GM12878 (cell line): ENCODE data around the gene ZSCAN10.

Experiments
- EGR1 ChIP-seq, 2 experiments: IDR thresholded peaks; 1 replicate in 1 of 2; 2 replicates in 1 of 2; pipeline ENCODE4 v1.6.1; 2011 to 2012; ENCODE audit warnings: low read depth in 2 of 2, low read length in 2 of 2, borderline replicate concordance in 1 of 2, mild to moderate bottlenecking in 1 of 2, moderate library complexity in 1 of 2
- JUNB ChIP-seq: IDR thresholded peaks from 2 replicates; pipeline ENCODE4 v1.6.1; 2016; ENCODE audit warnings: antibody characterized with exemption, mild to moderate bottlenecking
- KAT2A ChIP-seq: conservative IDR thresholded peaks from 2 replicates; pipeline ENCODE4 v1.6.1; 2011; ENCODE audit warnings: low read depth, low read length; ENCODE audit not compliant: control insufficient read depth
- MYC ChIP-seq: IDR thresholded peaks from 2 replicates; pipeline ENCODE4 v1.6.1; 2011; ENCODE audit warnings: mild to moderate bottlenecking, low read length, moderate library complexity, inconsistent platforms; ENCODE audit not compliant: insufficient read depth, insufficient replicate concordance, insufficient read length, severe bottlenecking
- POLR2A ChIP-seq: IDR thresholded peaks from 2 replicates; pipeline ENCODE4 v1.6.1; 2011; ENCODE audit warnings: low read depth, mild to moderate bottlenecking, low read length
- POLR2AphosphoS2 ChIP-seq: IDR thresholded peaks from 2 replicates; pipeline ENCODE4 v1.6.1; 2011; ENCODE audit warnings: low read depth, mild to moderate bottlenecking, low read length, improper control_type of control experiment, moderate library complexity
- RCOR1 ChIP-seq: conservative IDR thresholded peaks from 2 replicates; pipeline ENCODE4 v1.6.1; 2012; ENCODE audit warnings: low read depth, low read length, improper control_type of control experiment
- SIN3A ChIP-seq: IDR thresholded peaks from 2 replicates; pipeline ENCODE4 v1.6.1; 2012; ENCODE audit warnings: low read depth, low read length, improper control_type of control experiment
- TF ChIP-seq, protein P1 (sequence below), 3 experiments: IDR thresholded peaks in 2 of 3; conservative IDR thresholded peaks in 1 of 3; 2 replicates each; pipeline ENCODE4 v1.5.1; 2011; ENCODE audit warnings: low read depth in 3 of 3, low read length in 3 of 3, mild to moderate bottlenecking in 3 of 3, control low read depth in 2 of 3, moderate library complexity in 2 of 3, inconsistent platforms in 1 of 3, mixed read lengths in 1 of 3; ENCODE audit not compliant: control insufficient read depth in 2 of 3, insufficient read depth in 1 of 3; ENCODE audit errors: extremely low read depth in 1 of 3
- TF ChIP-seq, protein P2 (sequence below): fragments of 450-650 bp; formaldehyde crosslinking; IDR thresholded peaks from 2 replicates; pipeline ENCODE4 v1.5.0; 2022; ENCODE audit warnings: mild to moderate bottlenecking, missing genetic modification characterization

DNA sequence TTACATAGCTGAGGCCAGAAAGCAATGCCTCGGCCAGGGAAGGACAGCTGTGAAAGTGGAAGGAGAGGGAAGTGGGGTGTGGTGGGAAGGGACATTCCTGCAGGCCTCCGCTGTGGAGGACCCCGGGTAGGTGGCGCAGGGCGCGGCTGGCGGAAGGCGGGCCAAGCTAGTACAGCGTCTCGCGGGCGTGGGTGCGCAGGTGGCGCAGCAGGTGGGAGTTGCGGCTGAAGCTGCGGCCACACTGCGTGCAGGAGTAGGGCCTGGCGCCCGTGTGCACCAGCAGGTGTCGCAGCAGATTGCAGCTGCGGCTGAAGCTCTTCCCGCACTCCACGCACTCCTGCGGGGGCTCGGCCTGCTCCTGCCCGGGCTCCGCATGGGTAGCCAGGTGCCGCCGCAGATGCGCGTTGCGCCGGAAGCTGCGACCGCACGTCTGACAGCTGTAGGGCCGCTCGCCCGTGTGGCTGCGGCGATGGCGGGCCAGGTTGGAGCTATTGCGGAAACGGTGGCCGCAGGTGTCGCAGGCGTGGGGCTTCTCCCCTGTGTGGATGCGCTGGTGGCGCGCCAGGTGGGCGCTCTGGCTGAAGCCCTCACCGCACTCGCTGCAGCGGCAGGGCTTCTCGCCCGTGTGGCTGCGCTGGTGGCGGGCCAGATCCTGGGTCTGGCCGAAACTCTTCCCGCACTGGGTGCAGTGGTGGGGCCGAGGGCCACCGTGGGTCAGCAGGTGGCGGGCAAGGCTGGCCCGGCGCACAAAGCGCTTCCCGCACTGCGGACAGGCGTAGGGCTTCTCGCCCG lies 10.0 kb downstream of the ZSCAN10 start:
- TF ChIP-seq, protein P1, sequence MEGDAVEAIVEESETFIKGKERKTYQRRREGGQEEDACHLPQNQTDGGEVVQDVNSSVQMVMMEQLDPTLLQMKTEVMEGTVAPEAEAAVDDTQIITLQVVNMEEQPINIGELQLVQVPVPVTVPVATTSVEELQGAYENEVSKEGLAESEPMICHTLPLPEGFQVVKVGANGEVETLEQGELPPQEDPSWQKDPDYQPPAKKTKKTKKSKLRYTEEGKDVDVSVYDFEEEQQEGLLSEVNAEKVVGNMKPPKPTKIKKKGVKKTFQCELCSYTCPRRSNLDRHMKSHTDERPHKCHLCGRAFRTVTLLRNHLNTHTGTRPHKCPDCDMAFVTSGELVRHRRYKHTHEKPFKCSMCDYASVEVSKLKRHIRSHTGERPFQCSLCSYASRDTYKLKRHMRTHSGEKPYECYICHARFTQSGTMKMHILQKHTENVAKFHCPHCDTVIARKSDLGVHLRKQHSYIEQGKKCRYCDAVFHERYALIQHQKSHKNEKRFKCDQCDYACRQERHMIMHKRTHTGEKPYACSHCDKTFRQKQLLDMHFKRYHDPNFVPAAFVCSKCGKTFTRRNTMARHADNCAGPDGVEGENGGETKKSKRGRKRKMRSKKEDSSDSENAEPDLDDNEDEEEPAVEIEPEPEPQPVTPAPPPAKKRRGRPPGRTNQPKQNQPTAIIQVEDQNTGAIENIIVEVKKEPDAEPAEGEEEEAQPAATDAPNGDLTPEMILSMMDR (IDR thresholded peaks at IDR 0.05 in 2 of 3, conservative IDR thresholded peaks at IDR 0.05 in 1 of 3; ENCODE audit: control insufficient read depth in 2 of 3, extremely low read depth in 1 of 3, insufficient read depth in 1 of 3, low read depth in 3 of 3, low read length in 3 of 3) = no peak
- TF ChIP-seq KAT2A = no peak
- no peak for TF ChIP-seq POLR2AphosphoS2
- TF ChIP-seq, protein P2, sequence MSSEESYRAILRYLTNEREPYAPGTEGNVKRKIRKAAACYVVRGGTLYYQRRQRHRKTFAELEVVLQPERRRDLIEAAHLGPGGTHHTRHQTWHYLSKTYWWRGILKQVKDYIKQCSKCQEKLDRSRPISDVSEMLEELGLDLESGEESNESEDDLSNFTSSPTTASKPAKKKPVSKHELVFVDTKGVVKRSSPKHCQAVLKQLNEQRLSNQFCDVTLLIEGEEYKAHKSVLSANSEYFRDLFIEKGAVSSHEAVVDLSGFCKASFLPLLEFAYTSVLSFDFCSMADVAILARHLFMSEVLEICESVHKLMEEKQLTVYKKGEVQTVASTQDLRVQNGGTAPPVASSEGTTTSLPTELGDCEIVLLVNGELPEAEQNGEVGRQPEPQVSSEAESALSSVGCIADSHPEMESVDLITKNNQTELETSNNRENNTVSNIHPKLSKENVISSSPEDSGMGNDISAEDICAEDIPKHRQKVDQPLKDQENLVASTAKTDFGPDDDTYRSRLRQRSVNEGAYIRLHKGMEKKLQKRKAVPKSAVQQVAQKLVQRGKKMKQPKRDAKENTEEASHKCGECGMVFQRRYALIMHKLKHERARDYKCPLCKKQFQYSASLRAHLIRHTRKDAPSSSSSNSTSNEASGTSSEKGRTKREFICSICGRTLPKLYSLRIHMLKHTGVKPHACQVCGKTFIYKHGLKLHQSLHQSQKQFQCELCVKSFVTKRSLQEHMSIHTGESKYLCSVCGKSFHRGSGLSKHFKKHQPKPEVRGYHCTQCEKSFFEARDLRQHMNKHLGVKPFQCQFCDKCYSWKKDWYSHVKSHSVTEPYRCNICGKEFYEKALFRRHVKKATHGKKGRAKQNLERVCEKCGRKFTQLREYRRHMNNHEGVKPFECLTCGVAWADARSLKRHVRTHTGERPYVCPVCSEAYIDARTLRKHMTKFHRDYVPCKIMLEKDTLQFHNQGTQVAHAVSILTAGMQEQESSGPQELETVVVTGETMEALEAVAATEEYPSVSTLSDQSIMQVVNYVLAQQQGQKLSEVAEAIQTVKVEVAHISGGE (CRISPR knock-in tag) = no peak
- no peak for TF ChIP-seq MYC
- no peak for TF ChIP-seq POLR2A
- TF ChIP-seq EGR1 (IDR thresholded peaks at IDR 0.05; ENCODE audit: borderline replicate concordance in 1 of 2, low read depth in 2 of 2, low read length in 2 of 2) = no peak
- no peak for TF ChIP-seq SIN3A
- no peak for TF ChIP-seq JUNB
- TF ChIP-seq RCOR1 = no peak
